Left colon (tissue), 2 donors: ENCODE results near the gene UPF2. TPM values are rescaled to one million over a fixed set of nuclear protein-coding genes. Genes with fewer than 3 reads are reported as not detected.
"Not testable (repeated sequence)": the region's sequence is repeated elsewhere in the genome, so short reads cannot be mapped to it uniquely, and the experiment has no call there.

Source experiments
- ATAC-seq: fragments of 200-7000 bp; cut with Tn5 transposase; one replicate; pipeline ENCODE4 v1.9.1; 2020; ENCODE audit warnings: mild to moderate bottlenecking, moderate library complexity
- DNase-seq, 2 donors: peaks; one replicate each; pipeline ENCODE4 v3.0.0-alpha.2; 2020
- intact Hi-C, 2 donors: fragments of 100-400 bp; cut with DNase I in 1 of 2; cut with micrococcal nuclease in 1 of 2; formaldehyde crosslinking; loops; one replicate each; pipeline versions ENCODE4 v1.11.2 to v1.14.0; 2022; cut with DNase I, micrococcal nuclease
- total RNA-seq, 2 donors: library from RNA; stranded (reverse); fragmentation: NEBNext Ultra II Directional; extraction: Animal tissue kit (Norgen Biotek cat#: 25700); gene quantifications; one replicate each; pipeline ENCODE4 v1.2.1, GENCODE V29; 2021
- donor health status: DM: no; HTN: no; CAD: no.
- donor health status: DM: yes; HTN: yes; CAD: no.

UPF2 gene
- total RNA-seq, 2 donors from 2014 or later, result 18.7 to 18.9 TPM

DNA sequence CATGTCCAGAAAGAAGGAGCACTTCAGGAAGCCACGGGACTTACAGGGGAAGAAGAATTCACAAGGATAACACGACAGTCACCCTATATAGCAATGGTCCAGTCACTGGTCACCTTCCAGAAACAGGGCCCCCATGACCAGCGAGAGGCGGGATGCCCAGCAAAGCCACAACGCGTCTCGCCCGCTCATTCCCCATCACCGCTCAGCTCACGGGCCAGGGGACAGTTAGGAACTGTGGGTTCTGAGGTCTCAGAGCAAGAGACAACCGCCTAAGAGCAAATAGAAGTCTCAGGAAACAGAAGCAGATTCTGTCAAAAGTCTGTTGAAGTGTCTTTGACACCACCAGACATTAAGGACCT is 147.5 kb downstream of the UPF2 start:
- intact Hi-C loops, result no loop called here
- DNase-seq, result peak in 1 of 2 donors; percentile 7
- no peak for ATAC-seq

DNA sequence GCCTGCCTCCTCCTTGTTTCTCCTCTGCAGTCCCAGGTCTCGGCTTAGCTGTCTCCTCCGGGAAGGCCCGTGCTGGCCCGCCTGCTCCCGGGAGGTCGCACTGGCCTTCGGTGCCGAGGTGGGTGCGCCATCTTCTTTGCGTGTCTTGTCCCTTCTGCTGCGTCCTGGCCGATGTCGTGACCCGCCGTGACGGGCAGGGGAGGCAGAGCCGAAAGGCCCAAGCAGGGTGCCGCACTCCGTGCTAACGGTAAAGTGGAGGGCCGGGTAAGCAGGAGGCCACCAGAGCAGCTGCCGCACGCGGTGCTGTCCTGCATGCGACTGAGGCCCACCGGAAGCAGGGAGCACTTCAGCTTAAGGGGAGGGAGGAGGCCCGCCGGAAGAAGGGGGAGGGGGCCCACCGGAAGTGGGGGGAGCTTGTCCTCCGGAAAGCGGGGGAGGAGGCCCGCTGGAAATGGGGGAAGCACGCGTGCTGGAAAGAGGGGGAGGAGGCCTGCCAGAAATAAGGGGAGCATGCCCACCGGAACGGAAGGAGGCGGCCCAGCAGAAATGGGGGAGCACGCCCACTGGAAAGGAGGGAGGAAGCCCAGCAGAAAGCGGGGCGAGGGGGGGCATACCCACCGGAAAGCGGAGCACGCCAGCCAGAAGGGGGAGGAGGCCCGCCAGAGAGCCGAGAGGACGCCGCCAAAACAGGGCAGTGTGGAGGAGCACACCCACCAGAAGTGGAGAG is 148.1 kb downstream of the UPF2 start:
- ATAC-seq (no peak), DNase-seq (no peak)
- intact Hi-C loops, result no loop called here

DNA sequence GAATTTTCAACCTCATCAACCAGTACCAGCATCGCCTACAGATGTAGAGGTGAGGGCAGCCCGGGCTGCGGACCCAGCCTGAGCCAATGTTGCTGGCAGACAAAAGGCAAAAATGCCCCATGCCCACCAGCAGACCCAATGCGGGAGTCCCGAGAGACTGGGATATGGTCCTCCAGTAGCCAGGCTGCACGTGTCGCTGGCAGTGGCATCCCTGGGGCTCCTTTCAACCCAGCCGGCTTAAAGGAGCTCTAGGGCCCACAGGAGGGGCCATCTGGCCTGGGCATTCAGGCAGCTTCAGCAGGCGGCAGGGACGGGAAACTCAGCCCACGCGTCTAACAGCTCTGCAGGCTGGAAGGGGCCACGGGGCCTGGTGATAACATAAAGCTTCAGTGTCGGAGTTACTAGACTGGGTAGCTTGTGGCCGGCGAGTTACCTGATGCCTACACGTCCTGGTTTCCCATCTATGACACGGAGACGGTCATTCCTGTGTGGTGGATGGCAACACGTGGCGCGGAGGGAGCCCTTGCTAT is 148.8 kb downstream of the UPF2 start:
- DNase-seq, result no peak
- intact Hi-C loops, result no loop called here
- ATAC-seq, result no peak

DNA sequence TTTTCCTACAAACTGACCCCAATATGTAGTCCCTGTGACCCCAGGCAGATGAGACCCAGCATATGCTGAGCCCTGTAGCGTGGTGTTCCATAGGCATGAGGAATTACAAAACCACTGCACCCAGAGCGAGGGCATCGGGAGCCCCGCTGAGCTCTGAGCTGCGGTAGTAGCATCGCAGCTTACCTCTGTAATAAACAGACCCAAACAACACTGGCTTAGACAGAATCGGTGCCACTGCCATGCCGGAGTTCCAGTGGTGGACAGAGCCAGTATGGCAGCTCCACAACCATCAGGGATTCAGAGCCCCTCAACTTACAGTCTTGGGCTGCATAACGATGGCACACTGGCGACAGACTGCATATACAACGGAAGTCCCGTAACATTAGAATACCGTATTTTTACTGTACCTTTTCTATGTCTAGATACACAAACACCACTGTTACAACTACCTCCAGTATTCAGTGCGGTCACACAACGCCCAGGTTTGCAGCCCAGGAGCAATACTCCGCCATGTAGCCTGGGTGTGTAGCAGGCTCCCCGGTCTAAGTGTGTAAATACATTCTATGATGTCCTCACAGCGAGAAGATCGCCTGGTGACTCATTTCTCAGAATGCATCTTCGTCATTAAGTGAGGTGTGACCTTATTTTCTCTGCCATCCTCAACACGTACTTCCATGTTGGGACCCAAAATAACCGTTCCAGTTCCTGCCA is 150.7 kb downstream of the UPF2 start:
- ATAC-seq (no peak), DNase-seq (no peak)

DNA sequence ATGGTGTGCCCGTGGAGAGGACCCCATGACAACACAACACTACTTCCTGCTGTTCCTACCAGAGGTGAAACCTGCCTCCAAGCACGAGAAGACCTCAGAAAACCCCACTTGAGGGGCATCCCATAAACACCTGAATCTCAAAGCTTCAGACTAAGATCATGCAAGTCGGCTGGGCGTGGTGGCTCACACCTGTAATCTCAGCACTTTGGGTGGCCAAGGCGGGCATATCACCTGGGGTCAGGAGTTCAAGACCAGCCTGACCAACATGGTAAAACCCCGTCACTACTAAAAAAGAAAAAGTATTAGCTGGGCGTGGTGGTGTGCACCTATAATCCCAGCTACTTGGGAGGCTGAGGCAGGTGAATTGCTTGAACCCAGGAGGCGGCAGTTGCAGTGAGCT is 153.3 kb downstream of the UPF2 start:
- ATAC-seq, DNase-seq, intact Hi-C loops: not testable (repeated sequence)

More for the DNA sequence above, 150.7 kb downstream of the UPF2 start:
- intact Hi-C loops, result no loop called here

DNA sequence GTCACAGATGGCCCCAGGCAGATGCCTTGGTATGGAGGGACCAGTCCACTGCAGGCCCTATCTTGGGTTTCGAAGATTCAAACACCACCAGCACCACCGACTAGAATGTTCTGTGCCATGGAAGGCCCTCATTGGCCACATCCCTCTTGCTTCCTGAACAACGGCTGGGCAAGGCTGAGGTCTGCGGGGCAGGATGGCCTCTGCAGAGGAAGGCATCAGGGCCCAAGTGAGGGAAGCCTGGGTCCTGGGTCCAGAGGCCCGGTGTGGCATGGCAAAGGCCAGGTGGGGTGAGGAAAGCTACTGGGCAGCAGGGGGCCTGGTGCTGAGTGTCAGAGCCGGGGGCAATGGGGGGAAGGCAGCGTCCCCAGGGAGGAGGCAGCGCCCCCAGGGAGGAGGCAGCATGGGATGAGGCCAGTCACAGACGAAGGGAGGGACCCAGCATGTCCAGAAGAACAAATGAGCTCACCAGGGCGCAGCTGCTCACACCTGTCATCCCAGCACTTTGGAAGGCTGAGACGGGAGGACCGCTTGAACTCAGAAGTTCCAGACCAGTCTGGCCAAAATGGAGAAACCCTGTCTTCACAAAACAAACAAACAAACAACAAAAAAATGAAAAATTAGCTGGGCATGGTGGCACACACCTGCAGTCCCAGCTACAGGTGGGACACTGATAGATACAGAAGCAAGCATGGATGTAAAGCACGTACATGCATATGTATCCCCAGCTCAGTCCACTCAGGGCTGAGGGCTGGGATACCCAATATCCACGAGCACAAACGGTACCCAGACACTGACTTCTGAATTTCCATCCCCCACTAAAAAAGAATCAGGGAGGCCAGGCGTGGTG is 155.0 kb downstream of the UPF2 start:
- DNase-seq, result no peak
- ATAC-seq, result no peak
- intact Hi-C loops, result no loop called here

DNA sequence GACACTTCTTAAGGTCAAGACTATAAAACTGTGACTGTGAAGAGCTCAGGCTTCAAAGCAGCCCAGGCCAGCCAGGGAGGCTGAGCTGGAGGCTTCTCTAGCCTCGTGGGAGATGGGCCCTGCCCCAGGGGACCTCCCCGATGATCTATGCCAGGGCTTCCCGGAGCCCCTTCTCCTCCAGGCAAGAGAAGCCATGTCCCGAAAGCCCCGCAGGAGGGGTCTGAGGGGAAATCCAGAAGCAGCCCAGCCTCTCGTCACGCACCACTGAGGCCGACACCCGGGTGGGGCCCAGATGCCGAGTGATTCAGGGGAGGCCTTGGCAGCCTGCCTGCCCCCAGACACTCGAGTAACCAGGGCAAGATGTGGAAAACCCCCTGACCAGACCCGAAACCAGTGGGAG is 155.8 kb downstream of the UPF2 start:
- DNase-seq, result no peak
- ATAC-seq, result no peak
- intact Hi-C loops, result no loop called here

DNA sequence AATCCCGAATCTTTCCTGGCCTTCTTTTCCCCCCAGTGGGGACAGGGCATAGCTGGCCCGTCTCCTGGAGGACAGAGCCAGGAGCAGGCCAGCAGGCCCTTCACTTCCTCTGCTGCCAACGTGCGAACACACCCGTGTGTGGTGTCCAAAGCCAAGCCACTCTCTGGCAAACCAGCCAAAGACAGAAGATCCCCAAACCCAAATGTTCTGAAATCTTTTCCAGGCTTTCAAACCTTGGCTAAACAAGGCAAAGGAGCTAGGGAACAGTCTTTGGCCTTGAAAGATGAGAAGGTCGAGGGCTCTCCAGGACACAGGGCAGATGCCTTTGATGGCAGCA is 156.5 kb downstream of the UPF2 start:
- intact Hi-C loops, result no loop called here
- ATAC-seq (no peak), DNase-seq (no peak)

DNA sequence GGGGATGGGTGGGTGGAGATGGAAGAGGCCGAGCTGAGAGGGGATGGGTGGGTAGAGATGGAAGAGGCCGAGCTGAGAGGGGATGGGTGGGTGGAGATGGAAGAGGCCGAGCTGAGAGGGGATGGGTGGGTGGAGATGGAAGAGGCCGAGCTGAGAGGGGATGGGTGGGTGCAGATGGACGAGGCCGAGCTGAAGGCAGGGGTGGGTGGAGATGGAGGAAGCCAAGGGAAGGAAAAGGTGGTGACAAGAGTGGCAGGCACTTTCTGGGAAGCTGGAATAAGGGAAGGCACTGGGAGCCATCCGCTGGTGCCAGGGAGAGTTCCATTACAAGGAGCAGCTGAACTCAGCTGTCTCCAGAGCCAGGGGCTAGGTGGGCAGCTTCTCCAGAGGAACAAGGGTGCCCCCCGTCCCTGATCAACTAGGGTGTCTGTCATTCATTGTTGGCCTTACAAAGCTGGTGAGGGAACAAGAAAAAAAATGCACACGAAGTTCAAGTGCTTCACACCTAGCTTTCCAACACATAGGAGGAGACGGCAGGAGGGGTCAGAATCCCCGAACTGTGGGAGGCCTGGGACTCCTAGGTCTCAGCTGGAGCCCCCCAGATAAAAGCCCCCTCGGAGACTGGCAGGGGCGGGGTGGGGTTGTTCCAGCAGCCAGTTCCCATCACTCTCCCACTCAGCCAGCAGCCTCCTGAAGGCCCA is 157.0 kb downstream of the UPF2 start:
- no peak for DNase-seq
- no peak for ATAC-seq
- intact Hi-C loops, result no loop called here

DNA sequence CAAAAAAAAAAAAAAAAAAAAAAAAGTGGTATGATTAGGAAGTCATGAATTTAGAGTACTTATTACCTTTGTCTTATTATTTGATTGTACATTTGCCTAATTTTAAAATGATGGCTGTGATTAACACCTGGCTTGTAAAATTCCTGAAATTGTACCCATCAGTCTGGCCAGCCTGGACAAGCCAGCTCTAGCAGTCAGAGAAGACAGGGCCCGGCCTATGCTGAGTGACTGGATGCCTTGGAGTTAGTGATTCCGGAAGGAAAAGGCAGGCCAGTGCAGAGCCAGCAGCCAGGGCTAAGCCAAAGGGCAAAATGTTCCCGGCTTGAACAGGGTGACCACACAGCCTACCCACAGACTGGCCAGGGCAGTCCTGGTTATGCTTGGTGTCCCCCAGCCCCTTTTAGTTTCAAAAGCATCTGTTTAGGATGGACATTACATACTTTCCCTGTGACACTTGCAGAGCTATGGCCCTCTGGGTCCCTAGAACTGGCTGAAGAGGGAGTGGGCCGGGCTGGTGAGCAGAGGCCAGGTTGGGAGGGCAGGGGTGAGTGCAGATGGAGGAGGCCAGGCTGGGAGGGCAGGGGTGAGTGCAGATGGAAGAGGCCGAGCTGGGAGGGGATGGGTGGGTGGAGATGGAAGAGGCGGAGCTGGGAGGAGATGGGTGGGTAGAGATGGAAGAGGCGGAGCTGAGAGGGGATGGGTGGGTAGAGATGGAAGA is 157.7 kb downstream of the UPF2 start:
- DNase-seq, result no peak
- no peak for ATAC-seq
- intact Hi-C loops, result no loop called here

DNA sequence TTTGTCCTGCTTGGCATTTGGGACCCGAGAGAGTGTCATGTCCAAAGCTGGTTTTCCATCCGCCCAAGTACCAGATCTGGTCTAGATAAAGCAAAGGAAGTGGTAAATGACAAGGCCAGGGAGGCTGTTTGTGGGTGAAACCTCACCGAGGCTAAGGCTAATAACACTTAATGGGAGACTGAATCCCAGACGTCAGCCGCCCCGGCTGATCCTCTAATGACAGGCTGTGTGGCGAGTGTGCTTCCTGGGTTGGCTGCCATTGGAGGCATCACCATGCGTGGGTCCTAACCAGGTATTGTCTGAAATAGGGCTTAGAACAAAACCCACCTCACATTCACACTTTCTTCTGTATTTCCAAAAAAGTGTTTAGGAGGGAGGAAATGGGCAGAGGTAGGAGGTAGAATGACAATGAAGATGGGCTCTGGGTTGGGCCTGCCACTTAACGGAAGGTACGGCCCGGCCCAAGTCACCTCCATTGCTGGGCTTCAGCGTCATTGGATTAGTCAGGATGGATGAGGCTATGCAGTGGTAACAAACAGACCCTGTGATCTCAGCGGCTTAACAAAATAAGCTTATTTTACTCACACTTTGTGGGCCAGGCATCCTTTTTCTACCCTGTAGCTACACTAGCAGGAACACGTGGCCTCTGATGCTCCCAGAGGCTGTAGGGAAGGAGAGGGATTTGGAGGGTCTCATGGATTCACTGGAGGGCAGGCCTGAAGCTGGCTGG is 159.8 kb downstream of the UPF2 start:
- intact Hi-C loops, result no loop called here
- ATAC-seq, result no peak
- DNase-seq, result no peak

DNA sequence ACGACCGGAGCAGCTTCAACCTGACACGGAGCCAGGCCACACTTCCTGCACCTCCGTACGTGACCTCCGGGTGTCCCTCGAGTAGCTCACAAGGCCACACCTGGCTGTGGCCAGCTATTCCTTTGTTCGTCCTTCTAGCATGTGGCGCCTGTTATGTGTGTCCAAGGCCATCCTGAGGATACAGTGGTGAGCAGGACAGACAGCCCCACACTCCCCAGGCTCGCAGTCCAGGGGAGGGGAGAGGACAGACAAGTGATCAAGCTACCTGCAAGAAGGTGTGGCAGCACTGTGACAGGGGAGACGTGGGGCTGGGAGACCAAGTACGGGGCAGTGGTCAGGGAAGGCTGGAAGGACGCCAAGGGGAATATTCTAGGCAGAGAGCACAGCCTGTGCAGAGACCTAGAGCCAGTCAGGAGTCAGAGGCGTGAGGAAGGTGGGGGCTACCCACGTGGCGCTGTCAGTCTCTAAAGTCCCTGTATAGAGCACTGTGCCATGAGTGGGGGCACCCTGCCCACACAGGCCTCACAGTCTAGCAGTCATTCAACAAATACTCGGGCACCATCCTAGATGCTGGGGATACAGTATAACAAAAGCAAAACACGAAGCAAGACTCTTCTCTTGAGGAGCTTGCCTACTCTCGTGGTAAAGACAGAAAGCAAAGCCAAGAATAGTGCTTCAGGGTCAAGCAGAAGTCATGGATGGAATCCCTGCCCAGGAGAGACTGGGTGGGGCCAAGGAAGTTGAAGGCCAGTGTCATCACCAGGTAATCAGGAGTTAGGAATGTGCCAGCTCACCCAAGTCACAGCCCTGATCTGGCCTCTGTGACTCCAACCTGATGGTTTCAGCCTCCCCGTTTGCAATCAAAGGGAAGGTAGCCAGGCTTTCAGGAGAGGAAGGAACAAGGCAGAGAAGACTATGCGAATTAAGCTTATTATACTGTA is 160.9 kb downstream of the UPF2 start:
- intact Hi-C loops, result no loop called here
- DNase-seq (no peak), ATAC-seq (peak; percentile 90)

DNA sequence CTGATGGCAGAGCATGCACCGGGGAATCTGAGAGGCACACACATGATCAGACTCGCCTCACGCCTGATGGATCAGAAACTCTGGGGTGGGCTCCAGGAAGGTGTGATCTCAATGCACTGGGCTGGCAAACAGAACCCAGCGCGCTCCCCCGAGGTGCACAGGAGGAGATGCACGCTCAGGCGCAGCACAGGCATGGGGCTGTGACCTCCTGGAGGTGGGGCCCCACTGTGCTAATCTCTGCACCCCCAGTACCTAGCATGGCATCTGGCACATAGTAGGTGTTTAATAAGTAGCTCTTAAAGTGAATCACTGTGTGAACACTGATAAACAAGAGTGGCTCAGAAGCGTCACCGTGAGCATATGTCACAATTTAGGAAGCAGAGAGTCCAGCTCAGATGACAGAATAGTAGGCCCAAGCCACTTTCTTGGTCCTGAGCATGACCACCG is 161.6 kb downstream of the UPF2 start:
- ATAC-seq, result no peak
- intact Hi-C loops, result no loop called here
- no peak for DNase-seq

DNA sequence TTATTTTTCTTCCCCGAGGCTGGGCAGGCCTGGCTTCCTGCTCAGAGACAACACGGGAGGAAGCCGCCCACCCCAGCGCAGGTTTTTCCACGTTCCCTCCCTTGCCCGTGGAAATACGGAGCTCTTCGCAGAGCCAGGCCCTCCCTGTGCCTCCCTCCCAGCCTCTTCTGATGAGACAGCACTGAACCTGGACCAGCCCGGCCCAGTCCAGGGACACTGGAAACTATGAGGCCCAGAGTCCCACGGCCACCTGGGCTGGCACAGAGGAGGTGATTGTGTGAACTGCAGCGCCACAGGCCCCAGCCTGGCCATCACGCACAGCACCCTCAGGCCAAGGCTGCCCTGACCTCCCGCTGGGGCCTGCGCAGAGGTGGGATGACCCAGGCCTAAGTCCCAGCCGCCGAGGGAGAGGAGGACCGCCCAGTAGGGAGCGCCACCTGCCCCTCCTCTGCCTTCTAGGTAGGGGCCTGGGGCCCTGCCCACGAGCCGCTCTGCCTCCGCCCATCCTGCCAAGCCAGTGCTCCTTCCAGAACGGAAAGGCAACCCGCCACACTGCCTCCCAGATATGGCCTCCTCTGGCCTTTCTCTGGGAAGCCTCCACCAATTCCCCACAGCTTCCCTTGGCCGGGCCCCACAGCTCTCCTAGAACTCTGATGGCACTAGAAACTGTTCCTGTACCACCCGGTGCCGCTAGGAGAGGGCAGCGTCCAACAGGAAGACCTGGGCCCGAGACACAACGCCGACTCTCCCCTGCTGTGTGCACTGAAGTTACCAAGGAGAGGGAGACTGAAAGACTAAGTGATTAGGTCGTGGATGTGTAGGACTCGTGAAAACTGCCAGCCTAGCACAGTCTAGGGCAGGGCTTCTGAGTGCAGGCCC is 162.2 kb downstream of the UPF2 start:
- intact Hi-C loops, result no loop called here
- no peak for DNase-seq
- no peak for ATAC-seq

DNA sequence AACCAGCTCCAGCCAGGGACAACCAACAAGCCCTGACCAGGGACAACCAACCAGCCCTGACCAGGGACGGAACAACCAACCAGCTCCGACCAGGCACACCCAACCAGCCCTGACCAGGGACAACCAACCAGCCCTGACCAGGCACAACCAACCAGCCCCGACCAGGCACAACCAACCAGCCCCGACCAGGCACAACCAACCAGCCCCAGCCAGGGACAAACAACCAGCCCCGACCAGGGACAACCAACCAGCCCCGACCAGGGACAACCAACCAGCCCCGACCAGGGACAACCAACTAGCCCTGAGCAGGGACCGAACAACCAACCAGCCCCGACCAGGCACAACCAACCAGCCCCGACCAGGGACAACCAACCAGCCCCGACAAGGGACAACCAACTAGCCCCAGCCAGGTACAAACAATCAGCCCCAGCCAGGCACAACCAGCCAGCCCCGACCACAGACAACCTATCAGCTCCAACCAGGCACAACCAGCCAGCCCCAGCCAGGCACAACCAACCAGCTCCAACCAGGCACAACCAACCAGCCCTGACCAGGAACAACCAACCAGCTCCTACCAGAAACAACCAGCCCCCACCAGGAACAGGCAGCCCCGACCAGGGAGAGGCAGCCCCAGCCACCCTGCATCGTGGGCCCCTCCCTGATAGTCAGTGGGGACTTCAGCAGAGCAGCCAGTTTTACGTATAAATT is 163.1 kb downstream of the UPF2 start:
- intact Hi-C loops, result no loop called here
- DNase-seq (no peak), ATAC-seq (no peak)
